Measurements from ENCODE around the gene ALDH7A1. TPM values are rescaled to one million over a fixed set of nuclear protein-coding genes. Genes with fewer than 3 reads are reported as not detected.
A peak's percentile ranks its signal among the peaks of the same experiment; 100 is the strongest.

Gene ALDH7A1
- total RNA-seq, 1 donor: 34.5 TPM

DNA sequence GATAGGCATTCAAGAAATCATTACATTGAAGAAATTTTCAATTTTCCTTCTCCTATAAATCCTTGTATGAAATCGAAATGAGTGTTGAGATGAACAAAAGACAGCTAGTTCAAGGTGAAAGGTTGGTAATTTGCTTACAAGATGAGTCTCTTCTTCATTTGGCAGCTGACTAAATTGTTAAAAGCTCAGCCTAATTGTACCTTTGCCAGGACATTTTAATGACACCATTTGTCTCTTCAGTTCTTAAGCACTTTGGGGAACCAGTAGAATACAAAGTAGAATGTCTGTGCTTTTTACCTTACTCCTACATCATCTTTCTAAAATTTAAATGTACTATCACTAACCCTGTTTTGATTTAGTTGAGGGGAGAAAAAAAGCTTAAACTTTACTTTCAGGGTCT, 112.4 kb downstream of the ALDH7A1 start:
- no peak overlapping the region for H3K4me3 ChIP-seq (ENCODE audit: low read depth, low read length)
- TF ChIP-seq, protein P1, sequence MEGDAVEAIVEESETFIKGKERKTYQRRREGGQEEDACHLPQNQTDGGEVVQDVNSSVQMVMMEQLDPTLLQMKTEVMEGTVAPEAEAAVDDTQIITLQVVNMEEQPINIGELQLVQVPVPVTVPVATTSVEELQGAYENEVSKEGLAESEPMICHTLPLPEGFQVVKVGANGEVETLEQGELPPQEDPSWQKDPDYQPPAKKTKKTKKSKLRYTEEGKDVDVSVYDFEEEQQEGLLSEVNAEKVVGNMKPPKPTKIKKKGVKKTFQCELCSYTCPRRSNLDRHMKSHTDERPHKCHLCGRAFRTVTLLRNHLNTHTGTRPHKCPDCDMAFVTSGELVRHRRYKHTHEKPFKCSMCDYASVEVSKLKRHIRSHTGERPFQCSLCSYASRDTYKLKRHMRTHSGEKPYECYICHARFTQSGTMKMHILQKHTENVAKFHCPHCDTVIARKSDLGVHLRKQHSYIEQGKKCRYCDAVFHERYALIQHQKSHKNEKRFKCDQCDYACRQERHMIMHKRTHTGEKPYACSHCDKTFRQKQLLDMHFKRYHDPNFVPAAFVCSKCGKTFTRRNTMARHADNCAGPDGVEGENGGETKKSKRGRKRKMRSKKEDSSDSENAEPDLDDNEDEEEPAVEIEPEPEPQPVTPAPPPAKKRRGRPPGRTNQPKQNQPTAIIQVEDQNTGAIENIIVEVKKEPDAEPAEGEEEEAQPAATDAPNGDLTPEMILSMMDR (IDR thresholded peaks at IDR 0.05; ENCODE audit: insufficient read depth, low read depth, low read length): no peak
- DNase-seq (ENCODE audit: low read depth): peak; percentile 33

DNA sequence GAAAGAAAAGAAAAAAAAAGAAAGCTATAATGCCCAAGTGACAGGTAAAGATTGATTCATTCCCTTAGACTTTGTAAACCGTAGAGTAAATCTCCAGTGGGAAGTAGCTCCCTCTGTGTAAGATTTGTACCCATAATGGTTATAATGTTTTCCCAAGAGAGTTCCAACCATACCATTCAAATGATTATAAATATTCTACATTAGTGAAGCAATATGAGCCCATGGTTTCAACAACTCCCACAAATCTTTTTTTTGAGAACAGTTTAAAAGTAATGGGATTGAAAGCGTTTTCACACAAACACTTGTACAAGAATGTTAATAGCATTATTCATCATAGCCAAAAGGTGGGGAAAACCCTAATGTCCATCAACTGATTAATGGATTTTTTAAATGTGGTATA, 113.8 kb downstream of the ALDH7A1 start:
- peak; percentile 62 for DNase-seq (ENCODE audit: low read depth)
- H3K4me3 ChIP-seq (ENCODE audit: low read depth, low read length): no peak overlapping the region
- TF ChIP-seq, protein P1 (IDR thresholded peaks at IDR 0.05; ENCODE audit: insufficient read depth, low read depth, low read length): no peak

Small RNA genes within 50 kb of the gene (small RNA-seq; reads per million reads assigned to genes)
- not detected for gene RNU6-290P

Other genes starting within 250 kb of the ALDH7A1 start
- 61.8 and 113 TPM in 2 replicates for gene GRAMD2B, start 171.8 kb downstream of the ALDH7A1 start, total RNA-seq
- gene PHAX, start 5.7 kb upstream of the ALDH7A1 start, total RNA-seq: 55.4 and 71.2 TPM in 2 replicates
- 31.6 and 47.9 TPM in 2 replicates for gene LMNB1, start 181.9 kb upstream of the ALDH7A1 start, total RNA-seq